Peyer's patch (tissue), 4 donors: ENCODE measurements around the gene CDC14B. TPM values are rescaled to one million over a fixed set of nuclear protein-coding genes. Genes with fewer than 3 reads are reported as not detected.

Source experiments
- DNase-seq, 3 donors: peaks; one replicate each; pipeline ENCODE4 v3.0.0-alpha.2; 2017 to 2019
- H3K27ac ChIP-seq, 4 donors: fragments of 200-600 bp; sonication (generic); one replicate each; pipeline ENCODE4 v1.5.1; 2016 to 2019
- H3K27me3 ChIP-seq, 2 donors: fragments of 200-600 bp; sonication (generic); one replicate each; pipeline ENCODE4 v1.5.1; 2019
- H3K36me3 ChIP-seq, 3 donors: fragments of 200-600 bp; sonication (generic); one replicate each; pipeline ENCODE4 v1.5.1; 2016 to 2019
- H3K4me1 ChIP-seq, 4 donors: fragments of 200-600 bp; sonication (generic); one replicate each; pipeline ENCODE4 v1.5.1; 2016 to 2019
- H3K4me3 ChIP-seq, 4 donors: fragments of 200-600 bp; sonication (generic); 1 replicate in 3 of 4; 2 replicates in 1 of 4; pipeline ENCODE4 v1.5.1; 2016 to 2019; ENCODE audit warnings: mild to moderate bottlenecking in 1 of 4
- H3K9me3 ChIP-seq, 4 donors: fragments of 200-600 bp; sonication (generic); one replicate each; pipeline ENCODE4 v1.5.1; 2016 to 2019; ENCODE audit warnings: mild to moderate bottlenecking in 1 of 4
- POLR2A ChIP-seq, 2 donors: fragments of 450-650 bp; IDR thresholded peaks; one replicate each; pipeline ENCODE4 v1.5.1; 2017; ENCODE audit warnings: antibody characterized with exemption in 2 of 2, mild to moderate bottlenecking in 2 of 2, moderate library complexity in 2 of 2
- total RNA-seq, 4 donors: library from RNA; depleted of rRNA; stranded (reverse); fragments of >200 nt; gene quantifications; one replicate each; pipeline ENCODE4 v1.1.0, GENCODE V29; 2016
- TF ChIP-seq, protein P1 (sequence below), 6 experiments: fragments of 450-650 bp in 4 of 6; fragments of 200-600 bp in 2 of 6; sonication (generic) in 1 of 6; IDR thresholded peaks; one replicate each; pipeline ENCODE4 v1.5.1; 2017 to 2019; ENCODE audit warnings: antibody characterized with exemption in 6 of 6, mild to moderate bottlenecking in 3 of 6, moderate library complexity in 1 of 6

The CDC14B gene
- total RNA-seq, 4 donors from 2014 or later = 23.9 to 36.6 (median 35.7) TPM

DNA sequence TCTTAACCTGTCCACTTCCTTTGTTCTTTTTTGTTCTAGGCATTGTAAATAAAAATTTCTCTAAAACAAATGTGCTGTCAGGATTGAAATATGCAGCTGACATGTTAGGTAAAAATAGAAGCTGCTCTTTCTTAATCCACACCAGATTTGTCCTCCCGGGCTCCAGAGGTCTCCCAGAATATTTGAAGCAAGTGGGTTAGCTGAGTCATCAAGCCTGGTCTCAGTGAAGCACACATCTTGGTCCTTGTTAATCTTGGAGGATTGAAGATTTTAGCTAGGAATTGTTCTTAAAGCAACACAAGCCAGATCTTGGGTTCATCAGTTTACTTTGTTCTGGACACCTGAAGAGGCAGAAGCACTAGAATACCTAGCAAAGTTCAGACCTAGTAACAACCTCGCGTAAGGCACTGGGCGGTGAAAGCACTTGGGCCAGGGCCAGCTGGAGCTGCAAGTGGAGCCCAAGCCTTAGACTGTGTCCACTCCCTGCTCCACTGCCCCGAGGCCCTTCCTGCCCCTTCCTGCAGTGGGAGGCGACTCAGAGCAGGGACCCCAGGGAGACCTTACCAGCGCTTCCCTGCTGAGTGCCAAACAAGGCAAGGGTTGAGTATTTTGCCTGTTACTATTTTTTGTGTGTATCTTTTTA, 133.1 kb downstream of the CDC14B start:
- H3K4me1 ChIP-seq = no peaks in the 10 kb centered on the region
- no peak overlapping the region for H3K27ac ChIP-seq
- H3K4me3 ChIP-seq = no peak overlapping the region
- H3K36me3 ChIP-seq = peaks cover 0 to 30% (median 0%) of the 10 kb centered on the region in 3 donors
- no peaks in the 10 kb centered on the region for H3K27me3 ChIP-seq
- no peak for DNase-seq
- no peaks in the 10 kb centered on the region for H3K9me3 ChIP-seq
- no peak for TF ChIP-seq POLR2A (IDR thresholded peaks at IDR 0.05)
- TF ChIP-seq, protein P1, sequence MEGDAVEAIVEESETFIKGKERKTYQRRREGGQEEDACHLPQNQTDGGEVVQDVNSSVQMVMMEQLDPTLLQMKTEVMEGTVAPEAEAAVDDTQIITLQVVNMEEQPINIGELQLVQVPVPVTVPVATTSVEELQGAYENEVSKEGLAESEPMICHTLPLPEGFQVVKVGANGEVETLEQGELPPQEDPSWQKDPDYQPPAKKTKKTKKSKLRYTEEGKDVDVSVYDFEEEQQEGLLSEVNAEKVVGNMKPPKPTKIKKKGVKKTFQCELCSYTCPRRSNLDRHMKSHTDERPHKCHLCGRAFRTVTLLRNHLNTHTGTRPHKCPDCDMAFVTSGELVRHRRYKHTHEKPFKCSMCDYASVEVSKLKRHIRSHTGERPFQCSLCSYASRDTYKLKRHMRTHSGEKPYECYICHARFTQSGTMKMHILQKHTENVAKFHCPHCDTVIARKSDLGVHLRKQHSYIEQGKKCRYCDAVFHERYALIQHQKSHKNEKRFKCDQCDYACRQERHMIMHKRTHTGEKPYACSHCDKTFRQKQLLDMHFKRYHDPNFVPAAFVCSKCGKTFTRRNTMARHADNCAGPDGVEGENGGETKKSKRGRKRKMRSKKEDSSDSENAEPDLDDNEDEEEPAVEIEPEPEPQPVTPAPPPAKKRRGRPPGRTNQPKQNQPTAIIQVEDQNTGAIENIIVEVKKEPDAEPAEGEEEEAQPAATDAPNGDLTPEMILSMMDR (IDR thresholded peaks at IDR 0.05) = no peak

DNA sequence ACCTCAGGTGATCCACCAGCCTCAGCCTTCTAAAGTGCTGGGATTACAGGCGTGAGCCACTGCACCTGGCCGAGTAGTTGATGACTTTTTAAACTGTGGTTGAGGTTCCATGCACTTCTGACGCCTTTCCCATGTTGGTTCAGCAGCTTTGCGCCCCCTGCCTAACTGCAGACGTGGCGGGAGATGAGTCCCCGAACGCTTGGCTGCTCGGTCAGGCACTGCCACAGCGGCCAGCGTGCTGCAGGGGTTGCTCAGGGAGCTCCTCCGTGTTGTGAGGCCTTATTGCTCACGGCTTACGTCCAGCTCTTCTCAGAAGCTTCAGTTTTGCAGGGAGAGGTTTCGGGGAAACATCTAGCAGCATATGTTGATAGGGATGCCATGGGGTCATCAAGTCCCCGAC, 134.4 kb downstream of the CDC14B start:
- DNase-seq = no peak
- H3K4me1 ChIP-seq = no peaks in the 10 kb centered on the region
- H3K9me3 ChIP-seq = no peaks in the 10 kb centered on the region
- no peaks in the 10 kb centered on the region for H3K27me3 ChIP-seq
- H3K4me3 ChIP-seq = no peak overlapping the region
- no peak overlapping the region for H3K27ac ChIP-seq
- peaks cover 0 to 21% (median 0%) of the 10 kb centered on the region in 3 donors for H3K36me3 ChIP-seq
- TF ChIP-seq, protein P1 (IDR thresholded peaks at IDR 0.05) = no peak
- TF ChIP-seq POLR2A (IDR thresholded peaks at IDR 0.05) = no peak

DNA sequence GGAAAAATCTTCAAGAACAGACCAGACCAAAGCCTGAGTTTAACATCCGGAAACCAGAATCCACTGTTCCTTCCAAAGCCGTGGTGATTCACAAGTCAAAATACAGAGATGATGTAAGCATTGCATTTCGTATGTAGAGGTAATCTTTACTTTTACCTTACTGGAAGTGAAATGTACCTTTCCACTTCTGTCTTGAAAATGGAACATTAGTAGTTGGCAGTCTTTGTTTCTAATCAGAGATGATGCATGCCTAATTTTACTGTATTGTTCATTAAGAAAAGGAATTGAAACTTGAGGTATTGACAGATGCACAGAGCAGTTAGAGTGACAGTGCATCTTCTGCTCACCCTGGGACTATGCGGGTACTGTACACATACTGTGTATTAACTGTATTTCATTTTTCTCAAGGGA, 135.1 kb downstream of the CDC14B start:
- Histone ChIP-seq H3K36me3 (peaks cover 0 to 15% (median 0%) of the 10 kb centered on the region in 3 donors), H3K27me3 (no peaks in the 10 kb centered on the region), H3K9me3 (no peaks in the 10 kb centered on the region), H3K4me3 (no peak overlapping the region), H3K4me1 (no peaks in the 10 kb centered on the region), H3K27ac (no peak overlapping the region)
- no peak for DNase-seq
- TF ChIP-seq, protein P1 (IDR thresholded peaks at IDR 0.05) = no peak
- no peak for TF ChIP-seq POLR2A (IDR thresholded peaks at IDR 0.05)

- no peak overlapping the region for H3K27ac ChIP-seq
- no peak for DNase-seq
- no peaks in the 10 kb centered on the region for H3K4me1 ChIP-seq
- peaks cover 0 to 8% (median 0%) of the 10 kb centered on the region in 3 donors for H3K36me3 ChIP-seq
- no peak for TF ChIP-seq POLR2A (IDR thresholded peaks at IDR 0.05)
- TF ChIP-seq, protein P1 (IDR thresholded peaks at IDR 0.05) = no peak
- no peak overlapping the region for H3K4me3 ChIP-seq
- no peaks in the 10 kb centered on the region for H3K9me3 ChIP-seq
- no peaks in the 10 kb centered on the region for H3K27me3 ChIP-seq
Measured at GRCh38 chr9:96483733-96484390, 135.8 kb downstream of the CDC14B start.

- Histone ChIP-seq H3K4me1 (no peaks in the 10 kb centered on the region), H3K27me3 (no peaks in the 10 kb centered on the region), H3K4me3 (no peak overlapping the region), H3K36me3 (peaks cover 0 to 2% (median 0%) of the 10 kb centered on the region in 3 donors), H3K9me3 (no peaks in the 10 kb centered on the region), H3K27ac (no peak overlapping the region)
- DNase-seq = no peak
- TF ChIP-seq, protein P1 (IDR thresholded peaks at IDR 0.05) = no peak
Measured at GRCh38 chr9:96483197-96483596, 136.4 kb downstream of the CDC14B start.
